IgD-negative memory B cell (primary cell): ENCODE results near the gene BCAS1. TPM values are rescaled to one million over a fixed set of nuclear protein-coding genes. Genes with fewer than 3 reads are reported as not detected.
A peak's percentile ranks its signal among the peaks of the same experiment; 100 is the strongest.

Experiments
- H3K27ac Mint-ChIP-seq, 3 donors: one replicate each; pipeline ENCODE4 v1.8.0; 2020 to 2022; ENCODE audit warnings: mild to moderate bottlenecking in 3 of 3, mixed read lengths in 3 of 3, moderate library complexity in 1 of 3
- H3K27me3 Mint-ChIP-seq: one replicate; pipeline ENCODE4 v1.8.0; 2021; ENCODE audit warnings: mixed read lengths
- H3K36me3 Mint-ChIP-seq: one replicate; pipeline ENCODE4 v1.8.0; 2020; ENCODE audit warnings: mild to moderate bottlenecking, mixed read lengths
- H3K4me1 Mint-ChIP-seq, 3 donors: one replicate each; pipeline ENCODE4 v1.8.0; 2020 to 2022; ENCODE audit warnings: mixed read lengths in 3 of 3, mild to moderate bottlenecking in 1 of 3
- H3K4me3 Mint-ChIP-seq, 4 donors: one replicate each; pipeline ENCODE4 v1.8.0; 2020 to 2022; ENCODE audit warnings: mild to moderate bottlenecking in 4 of 4, mixed read lengths in 4 of 4, moderate library complexity in 3 of 4
- H3K9me3 Mint-ChIP-seq, 3 donors: one replicate each; pipeline ENCODE4 v1.8.0; 2020 to 2021; ENCODE audit warnings: mixed read lengths in 3 of 3, mild to moderate bottlenecking in 1 of 3
- polyA plus RNA-seq: library from polyadenylated mRNA; unstranded; fragments of 300-500 nt; fragmentation: Illumina TruSeq; gene quantifications from one replicate; pipeline ENCODE4 v1.2.3, GENCODE V29; 2021

The BCAS1 gene
- polyA plus RNA-seq, 1 donor from 2014 or later = 1.8 TPM

GRCh38 chr20:53958260-53958659, 112.1 kb downstream of the BCAS1 start:
- Mint-ChIP-seq H3K9me3 (peaks cover 0 to 4% (median 0%) of the 10 kb centered on the region in 3 donors), H3K27ac (no peak overlapping the region), H3K36me3 (peaks cover 3% of the 10 kb centered on the region), H3K27me3 (peaks cover 2% of the 10 kb centered on the region), H3K4me1 (peaks cover 2 to 4% (median 3%) of the 10 kb centered on the region in 3 donors), H3K4me3 (no peak overlapping the region)

GRCh38 chr20:53957451-53958172, 112.8 kb downstream of the BCAS1 start:
- peaks cover 2% of the 10 kb centered on the region for H3K27me3 Mint-ChIP-seq
- H3K27ac Mint-ChIP-seq = no peak overlapping the region
- H3K9me3 Mint-ChIP-seq = peaks cover 0 to 6% (median 4%) of the 10 kb centered on the region in 3 donors

GRCh38 chr20:53956013-53956715, 114.2 kb downstream of the BCAS1 start:
- Mint-ChIP-seq H3K4me1 (peaks cover 2 to 9% (median 3%) of the 10 kb centered on the region in 3 donors), H3K4me3 (no peak overlapping the region), H3K27ac (no peak overlapping the region), H3K9me3 (peaks cover 0 to 6% (median 4%) of the 10 kb centered on the region in 3 donors), H3K27me3 (peaks cover 2% of the 10 kb centered on the region), H3K36me3 (peaks cover 3% of the 10 kb centered on the region)

More at GRCh38 chr20:53957451-53958172, 112.8 kb downstream of the BCAS1 start:
- no peak overlapping the region for H3K4me3 Mint-ChIP-seq
- peaks cover 2 to 4% (median 3%) of the 10 kb centered on the region in 3 donors for H3K4me1 Mint-ChIP-seq
- peaks cover 3% of the 10 kb centered on the region for H3K36me3 Mint-ChIP-seq

- no peak overlapping the region for H3K4me3 Mint-ChIP-seq
- H3K4me1 Mint-ChIP-seq = peaks cover 4 to 5% (median 4%) of the 10 kb centered on the region in 3 donors
- no peak overlapping the region for H3K27ac Mint-ChIP-seq
- H3K27me3 Mint-ChIP-seq = peaks cover 2% of the 10 kb centered on the region
- H3K9me3 Mint-ChIP-seq = peaks cover 0 to 6% (median 4%) of the 10 kb centered on the region in 3 donors
- H3K36me3 Mint-ChIP-seq = peaks cover 3% of the 10 kb centered on the region
These were observed 115.4 kb downstream of the BCAS1 start for GRCh38 chr20:53954723-53955658.

GRCh38 chr20:53952528-53953096, 117.8 kb downstream of the BCAS1 start:
- peaks cover 0 to 6% (median 4%) of the 10 kb centered on the region in 3 donors for H3K9me3 Mint-ChIP-seq
- no peak overlapping the region for H3K4me3 Mint-ChIP-seq
- peaks cover 13 to 21% (median 19%) of the 10 kb centered on the region in 3 donors for H3K4me1 Mint-ChIP-seq
- H3K27ac Mint-ChIP-seq = no peak overlapping the region
- peaks cover 3% of the 10 kb centered on the region for H3K36me3 Mint-ChIP-seq
- H3K27me3 Mint-ChIP-seq = no peaks in the 10 kb centered on the region

- H3K27ac Mint-ChIP-seq = peak overlapping the region in 1 of 3 donors; percentile 94
- H3K4me1 Mint-ChIP-seq = peaks cover 13 to 21% (median 19%) of the 10 kb centered on the region in 3 donors
- peaks cover 0 to 4% (median 4%) of the 10 kb centered on the region in 3 donors for H3K9me3 Mint-ChIP-seq
- no peaks in the 10 kb centered on the region for H3K27me3 Mint-ChIP-seq
- H3K4me3 Mint-ChIP-seq = peak overlapping the region in 1 of 4 donors; percentile 19
- peaks cover 2% of the 10 kb centered on the region for H3K36me3 Mint-ChIP-seq
These were observed 119.8 kb downstream of the BCAS1 start for GRCh38 chr20:53950578-53950977.

- H3K27me3 Mint-ChIP-seq = no peaks in the 10 kb centered on the region
- H3K27ac Mint-ChIP-seq = peak overlapping the region in 2 of 3 donors; percentile 74 to 94
- H3K4me3 Mint-ChIP-seq = peak overlapping the region in 1 of 4 donors; percentile 29
- peaks cover 0 to 4% (median 4%) of the 10 kb centered on the region in 3 donors for H3K9me3 Mint-ChIP-seq
- H3K36me3 Mint-ChIP-seq = peaks cover 2% of the 10 kb centered on the region
- peaks cover 13 to 21% (median 19%) of the 10 kb centered on the region in 3 donors for H3K4me1 Mint-ChIP-seq
These were observed 120.4 kb downstream of the BCAS1 start for GRCh38 chr20:53950031-53950430.

- peaks cover 0 to 4% (median 4%) of the 10 kb centered on the region in 3 donors for H3K9me3 Mint-ChIP-seq
These were observed 121.0 kb downstream of the BCAS1 start for GRCh38 chr20:53949319-53949839.

GRCh38 chr20:53948383-53949318, 121.7 kb downstream of the BCAS1 start:
- H3K4me1 Mint-ChIP-seq = peaks cover 18 to 25% (median 21%) of the 10 kb centered on the region in 3 donors
- H3K9me3 Mint-ChIP-seq = peaks cover 0 to 4% (median 4%) of the 10 kb centered on the region in 3 donors
- peak overlapping the region; percentile 26 to 87 (median 66) for H3K4me3 Mint-ChIP-seq
- peaks cover 2% of the 10 kb centered on the region for H3K36me3 Mint-ChIP-seq
- H3K27ac Mint-ChIP-seq = peak overlapping the region; percentile 56 to 94 (median 74)
- H3K27me3 Mint-ChIP-seq = no peaks in the 10 kb centered on the region

More at GRCh38 chr20:53949319-53949839, 121.0 kb downstream of the BCAS1 start:
- peak overlapping the region; percentile 26 to 87 (median 66) for H3K4me3 Mint-ChIP-seq
- H3K4me1 Mint-ChIP-seq = peaks cover 13 to 21% (median 21%) of the 10 kb centered on the region in 3 donors
- peaks cover 2% of the 10 kb centered on the region for H3K36me3 Mint-ChIP-seq
- no peaks in the 10 kb centered on the region for H3K27me3 Mint-ChIP-seq
- H3K27ac Mint-ChIP-seq = peak overlapping the region; percentile 56 to 94 (median 74)

- Mint-ChIP-seq H3K27me3 (no peaks in the 10 kb centered on the region), H3K9me3 (no peaks in the 10 kb centered on the region), H3K27ac (peak overlapping the region in 1 of 3 donors; percentile 33), H3K4me1 (peaks cover 26 to 32% (median 28%) of the 10 kb centered on the region in 3 donors), H3K36me3 (no peaks in the 10 kb centered on the region), H3K4me3 (no peak overlapping the region)
These were observed 122.7 kb downstream of the BCAS1 start for GRCh38 chr20:53947501-53948195.

- no peaks in the 10 kb centered on the region for H3K36me3 Mint-ChIP-seq
- no peaks in the 10 kb centered on the region for H3K9me3 Mint-ChIP-seq
- peaks cover 35 to 47% (median 43%) of the 10 kb centered on the region in 3 donors for H3K4me1 Mint-ChIP-seq
- H3K27ac Mint-ChIP-seq = no peak overlapping the region
- no peaks in the 10 kb centered on the region for H3K27me3 Mint-ChIP-seq
- no peak overlapping the region for H3K4me3 Mint-ChIP-seq
These were observed 124.3 kb downstream of the BCAS1 start for GRCh38 chr20:53946106-53946505.

- Mint-ChIP-seq H3K27me3 (no peaks in the 10 kb centered on the region), H3K4me1 (peaks cover 41 to 53% (median 48%) of the 10 kb centered on the region in 3 donors), H3K27ac (peak overlapping the region in 1 of 3 donors; percentile 44), H3K36me3 (no peaks in the 10 kb centered on the region), H3K4me3 (no peak overlapping the region), H3K9me3 (no peaks in the 10 kb centered on the region)
These were observed 124.9 kb downstream of the BCAS1 start for GRCh38 chr20:53945478-53945877.
